ENCODE measurements around the gene DEFB119. TPM values are rescaled to one million over a fixed set of nuclear protein-coding genes. Genes with fewer than 3 reads are reported as not detected.
"Not testable (repeated sequence)": the region's sequence is repeated elsewhere in the genome, so short reads cannot be mapped to it uniquely, and the experiment has no call there.

DEFB119 gene, protein sequence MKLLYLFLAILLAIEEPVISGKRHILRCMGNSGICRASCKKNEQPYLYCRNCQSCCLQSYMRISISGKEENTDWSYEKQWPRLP
- not detected for polyA plus RNA-seq
- long read RNA-seq, donor 1, result 0 reads
- long read RNA-seq, donor 2, result 0 reads
- long read RNA-seq, donor 3, result 0 reads
- long read RNA-seq, donor 4, result 0 reads
- long read RNA-seq, donor 5, result 0 reads
- long read RNA-seq, donor 6, result 0 reads
- long read RNA-seq, donor 7, result 0 reads
- long read RNA-seq, donor 8, result 0 reads
- long read RNA-seq, donor 9, result 0 reads
- long read RNA-seq, donor 10, result 0 reads
- long read RNA-seq, donor 11, result 0 reads

DNA sequence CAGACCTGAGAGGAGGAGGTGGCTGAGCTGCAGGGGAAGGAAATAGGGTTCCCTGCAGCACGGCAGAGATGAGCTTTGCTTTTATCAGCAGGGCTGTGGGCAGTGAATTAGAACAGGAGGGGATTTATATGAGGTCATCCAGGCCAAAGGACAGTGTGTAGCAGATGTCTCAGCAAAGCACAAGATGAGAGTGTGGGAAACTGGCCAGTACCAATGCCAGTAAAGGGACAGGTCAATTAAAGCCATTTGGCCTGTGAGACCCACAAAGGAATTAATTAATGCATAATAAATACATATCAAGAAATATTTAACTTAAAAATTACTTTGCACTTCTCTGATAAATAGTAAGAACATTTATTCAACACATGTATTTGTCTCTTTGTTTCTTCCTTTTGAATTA is at the start of gene DEFB119:
Gene DEFB119, minus strand, starts transcription at position 101 of the 400 bp plus-strand sequence. CDS start 107 bp downstream, outside the sequence.
- Histone ChIP-seq H3K9me3 (ENCODE audit: control insufficient read depth, low read depth, low read length) (peaks cover 9% of the 10 kb centered on the region), H3K4me1 (ENCODE audit: control insufficient read depth, insufficient read depth, low read length) (no peaks in the 10 kb centered on the region), H3K36me3 (ENCODE audit: control insufficient read depth, insufficient read depth, low read length) (no peaks in the 10 kb centered on the region), H3K27me3 (ENCODE audit: control insufficient read depth, insufficient read depth, low read length) (no peaks in the 10 kb centered on the region), H3K4me3 (ENCODE audit: low read length) (no peak within 1 kb of the TSS), H3K27ac (ENCODE audit: low read length) (no peak within 1 kb of the TSS)
- DNase-seq, result no peak
- no CpG with 5 or more reads among the region's 1 CpG for WGBS (ENCODE audit: insufficient coverage, low lambda C conversion rate)

DNA sequence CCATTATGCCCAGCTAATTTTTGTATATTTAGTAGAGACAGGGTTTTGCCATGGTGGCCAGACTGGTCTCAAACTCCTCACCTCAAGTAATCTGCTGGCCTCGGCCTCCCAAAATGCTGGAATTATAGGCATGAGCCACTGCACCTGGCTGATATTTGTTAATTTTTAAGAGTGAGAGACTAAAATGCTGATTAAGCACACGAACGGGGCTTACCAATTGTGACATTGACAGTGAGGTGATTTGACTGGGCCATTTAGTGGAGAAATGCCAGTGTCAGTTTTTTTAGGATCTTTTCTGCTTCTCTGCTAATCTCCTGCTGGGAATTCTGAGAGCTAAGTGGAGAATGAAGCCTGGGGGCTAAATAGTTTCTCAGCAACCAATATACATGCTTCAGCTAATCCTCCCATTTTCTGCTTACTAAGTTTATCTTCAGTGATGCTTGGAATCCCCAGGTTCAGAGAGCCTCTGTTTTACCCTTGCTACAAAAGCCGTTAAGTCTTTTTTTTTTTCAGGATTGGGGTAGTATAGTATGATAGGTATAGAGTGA is 40.3 kb upstream of the DEFB119 start:
- WGBS (ENCODE audit: insufficient coverage, low lambda C conversion rate), result no CpG with 5 or more reads among the region's 4 CpGs
- Histone ChIP-seq H3K27me3 (ENCODE audit: control insufficient read depth, insufficient read depth, low read length) (no peaks in the 10 kb centered on the region), H3K27ac (ENCODE audit: low read length) (no peak overlapping the region), H3K4me1 (ENCODE audit: control insufficient read depth, insufficient read depth, low read length) (no peaks in the 10 kb centered on the region), H3K9me3 (ENCODE audit: control insufficient read depth, low read depth, low read length) (no peaks in the 10 kb centered on the region), H3K36me3 (ENCODE audit: control insufficient read depth, insufficient read depth, low read length) (no peaks in the 10 kb centered on the region), H3K4me3 (ENCODE audit: low read length) (no peak overlapping the region)
- DNase-seq, result no peak

DNA sequence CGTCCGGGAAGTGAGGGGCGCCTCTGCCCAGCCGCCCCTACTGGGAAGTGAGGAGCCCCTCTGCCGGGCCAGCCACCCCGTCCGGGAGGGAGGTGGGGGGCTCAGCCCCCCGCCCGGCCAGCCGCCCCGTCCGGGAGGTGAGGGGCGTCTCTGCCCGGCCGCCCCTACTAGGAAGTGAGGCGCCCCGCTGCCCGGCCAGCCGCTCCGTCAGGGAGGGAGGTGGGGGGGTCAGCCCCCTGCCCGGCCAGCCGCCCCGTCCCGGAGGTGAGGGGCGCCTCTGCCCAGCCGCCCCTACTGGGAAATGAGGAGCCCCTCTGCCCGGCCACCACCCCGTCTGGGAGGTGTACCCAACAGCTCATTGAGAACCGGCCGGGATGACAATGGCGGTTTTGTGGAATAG is 37.2 kb upstream of the DEFB119 start:
- WGBS (ENCODE audit: insufficient coverage, low lambda C conversion rate), result no CpG with 5 or more reads among the region's 31 CpGs

DNA sequence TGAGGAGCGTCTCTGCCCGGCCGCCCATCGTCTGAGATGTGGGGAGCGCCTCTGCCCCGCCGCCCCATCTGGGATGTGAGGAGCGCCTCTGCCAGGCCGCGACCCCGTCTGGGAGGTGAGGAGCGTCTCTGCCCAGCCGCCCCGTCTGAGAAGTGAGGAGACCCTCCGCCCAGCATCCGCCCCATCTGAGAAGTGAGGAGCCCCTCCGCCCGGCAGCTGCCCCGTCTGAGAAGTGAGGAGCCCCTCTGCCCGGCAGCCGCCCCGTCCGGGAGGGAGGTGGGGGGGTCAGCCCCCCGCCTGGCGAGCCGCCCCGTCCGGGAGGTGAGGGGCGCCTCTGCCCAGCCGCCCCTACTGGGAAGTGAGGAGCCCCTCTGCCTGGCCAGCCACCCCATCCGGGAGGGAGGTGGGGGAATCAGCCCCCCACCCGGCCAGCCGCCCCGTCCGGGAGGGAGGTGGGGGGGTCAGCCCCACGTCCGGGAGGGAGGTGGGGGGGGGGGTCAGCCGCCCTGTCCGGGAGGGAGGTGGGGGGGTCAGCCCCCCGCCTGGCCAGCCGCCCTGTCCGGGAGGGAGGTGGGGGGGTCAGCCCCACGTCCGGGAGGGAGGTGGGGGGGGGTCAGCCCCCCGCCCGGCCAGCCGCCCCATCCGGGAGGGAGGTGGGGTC is 36.6 kb upstream of the DEFB119 start:
- WGBS (ENCODE audit: insufficient coverage, low lambda C conversion rate), result no CpG with 5 or more reads among the region's 48 CpGs
- not testable (repeated sequence) for H3K27me3 ChIP-seq (ENCODE audit: control insufficient read depth, insufficient read depth, low read length); H3K27ac ChIP-seq (ENCODE audit: low read length); H3K4me1 ChIP-seq (ENCODE audit: control insufficient read depth, insufficient read depth, low read length); DNase-seq; H3K4me3 ChIP-seq (ENCODE audit: low read length); H3K9me3 ChIP-seq (ENCODE audit: control insufficient read depth, low read depth, low read length); H3K36me3 ChIP-seq (ENCODE audit: control insufficient read depth, insufficient read depth, low read length)

More for the DNA sequence above, 37.2 kb upstream of the DEFB119 start:
- H3K36me3 ChIP-seq (ENCODE audit: control insufficient read depth, insufficient read depth, low read length); H3K9me3 ChIP-seq (ENCODE audit: control insufficient read depth, low read depth, low read length); H3K4me3 ChIP-seq (ENCODE audit: low read length); DNase-seq; H3K4me1 ChIP-seq (ENCODE audit: control insufficient read depth, insufficient read depth, low read length); H3K27ac ChIP-seq (ENCODE audit: low read length); H3K27me3 ChIP-seq (ENCODE audit: control insufficient read depth, insufficient read depth, low read length): not testable (repeated sequence)

DNA sequence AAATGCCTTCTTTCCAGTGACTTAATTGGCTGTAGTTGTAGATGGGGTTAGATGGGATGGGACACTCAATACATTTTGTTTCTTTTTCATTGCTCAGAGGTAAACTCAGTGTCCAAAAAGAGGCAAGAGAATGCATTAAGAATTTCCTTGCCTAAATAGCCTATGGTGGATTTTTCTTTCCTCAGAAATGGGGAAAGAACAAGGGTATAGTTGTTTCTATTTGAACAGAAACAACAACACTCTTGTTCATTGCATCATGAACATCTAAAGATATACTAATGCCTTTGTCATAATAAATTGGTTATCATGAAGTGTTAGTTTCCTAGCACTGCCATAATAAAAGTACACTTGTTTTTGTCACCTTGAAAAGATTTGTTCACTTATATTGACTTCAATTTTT is 35.4 kb upstream of the DEFB119 start:
- Histone ChIP-seq H3K27ac (ENCODE audit: low read length) (no peak overlapping the region), H3K36me3 (ENCODE audit: control insufficient read depth, insufficient read depth, low read length) (no peaks in the 10 kb centered on the region), H3K9me3 (ENCODE audit: control insufficient read depth, low read depth, low read length) (no peaks in the 10 kb centered on the region), H3K27me3 (ENCODE audit: control insufficient read depth, insufficient read depth, low read length) (no peaks in the 10 kb centered on the region), H3K4me3 (ENCODE audit: low read length) (no peak overlapping the region), H3K4me1 (ENCODE audit: control insufficient read depth, insufficient read depth, low read length) (no peaks in the 10 kb centered on the region)
- no peak for DNase-seq

DNA sequence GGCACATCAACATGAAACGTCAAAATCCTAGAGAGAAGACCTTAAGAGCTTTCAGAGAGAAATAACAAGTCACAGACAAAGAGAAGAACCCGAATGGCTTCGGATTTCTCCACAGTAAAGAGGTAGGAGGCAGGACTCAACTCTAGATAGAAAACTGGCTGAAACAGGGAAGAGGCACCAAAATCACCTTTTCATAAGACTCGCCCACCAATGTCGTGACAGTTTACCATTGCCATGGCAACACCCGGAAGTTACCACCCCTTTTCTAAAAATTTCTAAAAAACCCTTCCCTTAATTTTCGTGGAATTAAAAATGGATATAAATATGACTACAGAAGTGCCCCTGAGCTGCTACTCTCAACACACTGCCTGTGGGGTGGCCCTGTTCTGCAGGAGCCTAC is 27.9 kb upstream of the DEFB119 start:
- Histone ChIP-seq H3K4me3 (ENCODE audit: low read length) (no peak overlapping the region), H3K36me3 (ENCODE audit: control insufficient read depth, insufficient read depth, low read length) (no peaks in the 10 kb centered on the region), H3K27ac (ENCODE audit: low read length) (no peak overlapping the region), H3K9me3 (ENCODE audit: control insufficient read depth, low read depth, low read length) (peaks cover 2% of the 10 kb centered on the region), H3K27me3 (ENCODE audit: control insufficient read depth, insufficient read depth, low read length) (no peaks in the 10 kb centered on the region), H3K4me1 (ENCODE audit: control insufficient read depth, insufficient read depth, low read length) (no peaks in the 10 kb centered on the region)
- 80% methylated on average over 1 of the region's 7 CpGs for WGBS (ENCODE audit: insufficient coverage, low lambda C conversion rate)
- DNase-seq, result no peak

DNA sequence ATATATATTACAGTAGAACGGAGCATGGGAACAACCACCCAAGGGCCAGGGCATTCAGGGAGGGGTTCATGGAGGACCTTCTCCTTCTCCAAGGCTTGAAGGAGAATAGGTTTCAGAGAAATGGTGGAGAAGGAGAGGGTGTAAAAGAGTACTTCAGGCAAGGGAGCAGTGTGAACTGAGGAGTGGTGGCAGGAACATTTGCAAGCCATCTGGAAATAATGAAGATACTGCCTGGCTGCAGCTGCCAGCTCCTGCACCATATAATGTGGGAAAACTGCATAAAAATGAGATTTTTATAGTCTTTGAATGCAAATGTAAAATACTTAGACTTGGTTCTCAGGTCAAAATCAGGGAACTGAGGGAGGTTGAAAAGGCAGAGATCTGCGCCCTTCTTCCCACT is 25.3 kb upstream of the DEFB119 start:
- Histone ChIP-seq H3K4me1 (ENCODE audit: control insufficient read depth, insufficient read depth, low read length) (no peaks in the 10 kb centered on the region), H3K27me3 (ENCODE audit: control insufficient read depth, insufficient read depth, low read length) (no peaks in the 10 kb centered on the region), H3K36me3 (ENCODE audit: control insufficient read depth, insufficient read depth, low read length) (no peaks in the 10 kb centered on the region), H3K9me3 (ENCODE audit: control insufficient read depth, low read depth, low read length) (peaks cover 6% of the 10 kb centered on the region), H3K27ac (ENCODE audit: low read length) (no peak overlapping the region), H3K4me3 (ENCODE audit: low read length) (no peak overlapping the region)
- no peak for DNase-seq
- no CpG with 5 or more reads among the region's 2 CpGs for WGBS (ENCODE audit: insufficient coverage, low lambda C conversion rate)

DNA sequence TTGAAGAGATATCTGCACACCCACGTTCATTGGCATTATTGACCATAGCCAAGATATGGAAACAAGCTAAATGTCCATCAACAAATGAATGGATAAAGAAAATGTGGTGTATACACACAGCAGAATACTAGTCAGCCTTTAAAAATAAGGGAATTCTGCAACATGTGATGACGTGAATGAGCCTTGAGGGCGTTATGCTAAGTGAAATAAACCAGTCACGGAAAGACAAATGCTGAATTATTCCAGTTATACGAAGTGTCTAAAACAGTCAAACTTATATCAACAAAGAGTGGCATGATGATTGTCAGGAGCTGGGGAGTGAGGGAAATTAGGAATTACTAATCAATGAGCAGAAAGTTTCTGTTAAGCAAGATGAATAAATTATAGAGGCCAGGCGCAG is 24.0 kb upstream of the DEFB119 start:
- Histone ChIP-seq H3K27me3 (ENCODE audit: control insufficient read depth, insufficient read depth, low read length) (no peaks in the 10 kb centered on the region), H3K4me3 (ENCODE audit: low read length) (no peak overlapping the region), H3K27ac (ENCODE audit: low read length) (no peak overlapping the region), H3K36me3 (ENCODE audit: control insufficient read depth, insufficient read depth, low read length) (no peaks in the 10 kb centered on the region), H3K9me3 (ENCODE audit: control insufficient read depth, low read depth, low read length) (peaks cover 7% of the 10 kb centered on the region), H3K4me1 (ENCODE audit: control insufficient read depth, insufficient read depth, low read length) (no peaks in the 10 kb centered on the region)
- WGBS (ENCODE audit: insufficient coverage, low lambda C conversion rate), result 67% methylated on average over 2 of the region's 6 CpGs
- DNase-seq, result no peak

DNA sequence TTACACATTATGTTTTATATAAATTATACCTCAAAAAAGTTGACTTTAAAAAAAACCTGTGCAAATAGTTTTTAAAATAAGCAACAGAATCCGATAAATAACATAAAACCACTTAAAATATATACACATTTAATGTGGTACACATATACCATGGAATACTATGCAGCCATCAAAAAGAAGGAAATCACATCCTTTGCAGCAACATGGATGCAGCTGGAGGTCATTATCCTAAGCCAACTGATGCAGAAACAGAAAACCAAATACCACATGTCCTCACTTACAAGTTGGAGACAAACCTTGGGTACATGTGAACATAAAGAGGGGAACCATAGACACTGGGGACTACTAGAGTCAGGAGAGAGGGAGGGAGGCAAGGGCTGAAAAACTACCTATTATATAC is 19.6 kb upstream of the DEFB119 start:
- no peak for DNase-seq
- Histone ChIP-seq H3K4me1 (ENCODE audit: control insufficient read depth, insufficient read depth, low read length) (no peaks in the 10 kb centered on the region), H3K27ac (ENCODE audit: low read length) (no peak overlapping the region), H3K36me3 (ENCODE audit: control insufficient read depth, insufficient read depth, low read length) (no peaks in the 10 kb centered on the region), H3K27me3 (ENCODE audit: control insufficient read depth, insufficient read depth, low read length) (no peaks in the 10 kb centered on the region), H3K9me3 (ENCODE audit: control insufficient read depth, low read depth, low read length) (peaks cover 7% of the 10 kb centered on the region), H3K4me3 (ENCODE audit: low read length) (no peak overlapping the region)
- no CpG with 5 or more reads among the region's 1 CpG for WGBS (ENCODE audit: insufficient coverage, low lambda C conversion rate)

DNA sequence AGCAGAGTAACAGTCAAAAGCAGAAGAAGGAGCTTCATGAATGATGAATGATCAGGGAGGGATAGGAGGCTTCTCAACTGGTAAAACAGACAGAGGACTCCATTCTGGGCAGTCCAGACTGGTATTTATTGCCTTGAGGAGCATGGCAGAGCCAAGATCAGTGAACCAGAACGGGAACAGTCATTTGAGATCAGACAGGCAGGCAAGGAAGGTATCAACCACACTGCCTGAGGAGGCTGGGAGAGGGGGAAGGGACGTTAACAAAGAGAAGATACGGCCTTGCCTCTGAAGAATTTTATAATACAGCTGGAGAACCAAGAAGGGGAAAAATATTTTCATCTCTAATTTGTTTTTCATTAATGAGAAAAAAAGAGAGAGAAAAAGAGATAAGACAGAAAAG is 15.7 kb upstream of the DEFB119 start, which contains the start of gene DEFB121:
Gene DEFB121, minus strand, starts transcription at position 101 of the 400 bp plus-strand sequence. Its CDS starts 63 bp downstream, at position 38.
- Histone ChIP-seq H3K9me3 (ENCODE audit: control insufficient read depth, low read depth, low read length) (peaks cover 5% of the 10 kb centered on the region), H3K27ac (ENCODE audit: low read length) (no peak within 1 kb of the TSS), H3K4me1 (ENCODE audit: control insufficient read depth, insufficient read depth, low read length) (no peaks in the 10 kb centered on the region), H3K36me3 (ENCODE audit: control insufficient read depth, insufficient read depth, low read length) (no peaks in the 10 kb centered on the region), H3K27me3 (ENCODE audit: control insufficient read depth, insufficient read depth, low read length) (no peaks in the 10 kb centered on the region), H3K4me3 (ENCODE audit: low read length) (no peak within 1 kb of the TSS)
- WGBS (ENCODE audit: insufficient coverage, low lambda C conversion rate), result 29% methylated on average over 1 of the region's 3 CpGs
- no peak for DNase-seq
